K562 (cell line): ENCODE results near the gene EGFL7. TPM values are rescaled to one million over a fixed set of nuclear protein-coding genes. Genes with fewer than 3 reads are reported as not detected.

ENCODE experiments used
- ATAC-seq: fragments of 200-7000 bp; cut with Tn5 transposase; 3 replicates; pipeline ENCODE4 v1.9.1; 2020; ENCODE audit warnings: moderate library complexity
- BruUV-seq: library from RNA; stranded (reverse); fragments of 400-500 nt; replicated peaks from 2 replicates; lab custom pipeline; 2021; lab: Mats Ljungman, UMichigan
- CTCF ChIA-PET: fragments of 300-600 bp; formaldehyde crosslinking; extraction: SDS; loops from one replicate; lab custom pipeline; 2021; ENCODE audit warnings: low intra/inter-chr PET ratio; lab: Yijun Ruan, JAX
- POLR2A ChIA-PET: fragments of 300-600, 350-650 bp; sonication (Branson Sonifier 250); formaldehyde crosslinking; extraction: SDS; loops from one replicate; lab custom pipeline; 2021; ENCODE audit warnings: antibody characterized with exemption, inconsistent platforms; lab: Yijun Ruan, JAX
- DNase-seq, 4 experiments: peaks; one replicate each; pipeline versions ENCODE4 v3.0.0 to v3.0.0-alpha.2; 2011 to 2018; ENCODE audit warnings: low spot score in 3 of 4, mixed read lengths in 3 of 4; ENCODE audit errors: extremely low read depth in 1 of 4
- FAIRE-seq: peaks from 2 replicates; lab custom pipeline; 2011; peaks lifted over from hg19 to GRCh38; lab: Jason Lieb, UNC
- H2AFZ ChIP-seq: 2 replicates; pipeline ENCODE4 v1.6.0; 2011; ENCODE audit warnings: low read depth, low read length, control low read depth, inconsistent platforms
- H3K27ac ChIP-seq: fragments of 200-600 bp; 3 replicates; pipeline ENCODE4 v1.8.0; 2011; ENCODE audit warnings: low read depth, mild to moderate bottlenecking, control low read depth, inconsistent platforms, low read length, moderate library complexity, mixed read lengths; ENCODE audit errors: extremely low read depth
- H3K27me3 ChIP-seq, 2 experiments: fragments of 300-600 bp in 1 of 2; 2 replicates in 1 of 2; 3 replicates in 1 of 2; pipeline versions ENCODE4 v1.6.0 to v1.8.0; 2011; ENCODE audit warnings: inconsistent platforms in 2 of 2, low read length in 2 of 2, mild to moderate bottlenecking in 1 of 2, mixed read lengths in 1 of 2, moderate library complexity in 1 of 2; ENCODE audit not compliant: control insufficient read depth in 2 of 2, insufficient read depth in 2 of 2
- H3K36me3 ChIP-seq: fragments of 300-600 bp; 3 replicates; pipeline ENCODE4 v1.8.0; 2011; ENCODE audit warnings: mild to moderate bottlenecking, low read length, inconsistent platforms; ENCODE audit not compliant: control insufficient read depth, insufficient read depth
- H3K4me1 ChIP-seq, 2 experiments: fragments of 200-600 bp in 1 of 2; replicated peaks in 1 of 2; 2 replicates in 1 of 2; 3 replicates in 1 of 2; pipeline versions ENCODE4 v1.5.1 to v1.8.0; 2011; ENCODE audit warnings: inconsistent platforms in 2 of 2, low read length in 2 of 2, mild to moderate bottlenecking in 1 of 2, mixed read lengths in 1 of 2, moderate library complexity in 1 of 2; ENCODE audit not compliant: control insufficient read depth in 2 of 2, insufficient read depth in 2 of 2
- H3K4me2 ChIP-seq: 2 replicates; pipeline ENCODE4 v1.6.1; 2011; ENCODE audit warnings: low read length, control low read depth, inconsistent platforms, mixed read lengths; ENCODE audit not compliant: insufficient read depth
- H3K4me3 ChIP-seq: fragments of 200-600 bp; sonication (generic), shearing (Covaris generic); 2 replicates; pipeline ENCODE4 v1.5.1; 2016; ENCODE audit warnings: control low read depth, inconsistent platforms
- H3K79me2 ChIP-seq: fragments of 200-600 bp; 3 replicates; pipeline ENCODE4 v1.8.0; 2011; ENCODE audit warnings: low read length, inconsistent platforms; ENCODE audit not compliant: control insufficient read depth, insufficient read depth
- H3K9ac ChIP-seq, 2 experiments: 2 replicates each; pipeline versions ENCODE4 v1.6.0 to v1.6.1; 2011; ENCODE audit warnings: low read depth in 2 of 2, low read length in 2 of 2, control low read depth in 1 of 2, inconsistent platforms in 1 of 2, mild to moderate bottlenecking in 1 of 2, mixed read lengths in 1 of 2; ENCODE audit not compliant: insufficient read depth in 1 of 2
- H3K9me1 ChIP-seq: one replicate; pipeline ENCODE4 v1.6.0; 2011; ENCODE audit warnings: inconsistent platforms, mild to moderate bottlenecking, low read length, moderate library complexity; ENCODE audit not compliant: control insufficient read depth, insufficient read depth
- H3K9me3 ChIP-seq: replicated peaks from 2 replicates; pipeline ENCODE4 v1.5.1; 2011; ENCODE audit warnings: low read depth, low read length, inconsistent platforms; ENCODE audit not compliant: control insufficient read depth, insufficient read depth
- H4K20me1 ChIP-seq: replicated peaks from 2 replicates; pipeline ENCODE4 v1.6.1; 2011; ENCODE audit warnings: low read length, inconsistent platforms, mixed read lengths; ENCODE audit not compliant: control insufficient read depth, insufficient read depth
- GMEB1 ChIP-seq: fragments of 250-450 bp; sonication (Bioruptor Pico); IDR thresholded peaks from 2 replicates; pipeline ENCODE4 v1.4.0; 2020; ENCODE audit warnings: mild to moderate bottlenecking
- IRF9 ChIP-seq: fragments of 450-650 bp; IDR thresholded peaks from 2 replicates; pipeline ENCODE4 v1.6.1; 2016; ENCODE audit warnings: missing biosample characterization, missing genetic modification characterization
- NKRF ChIP-seq: fragments of 450-650 bp; IDR thresholded peaks from 2 replicates; pipeline ENCODE4 v1.6.1; 2016; ENCODE audit warnings: borderline replicate concordance
- PCBP1 ChIP-seq: fragments of 200-400 bp; formaldehyde crosslinking; IDR thresholded peaks from 2 replicates; pipeline ENCODE4 v1.6.1; 2018; ENCODE audit warnings: mild to moderate bottlenecking, low read depth, low read length; ENCODE audit not compliant: poor library complexity, severe bottlenecking
- ZNF3 ChIP-seq: fragments of 250-450 bp; sonication (Bioruptor Pico); IDR thresholded peaks from 2 replicates; pipeline ENCODE4 v1.5.0; 2021; ENCODE audit warnings: mild to moderate bottlenecking, moderate library complexity
- WGBS: fragments of 100-300 bp; shearing (Covaris generic); methylation state at CpG from one replicate; pipeline ENCODE4 v1.1.6; 2016; ENCODE audit warnings: low coverage, mixed read lengths; ENCODE audit not compliant: insufficient coverage; ENCODE audit errors: missing lambda C conversion rate; 5-methylcytosine and 5-hydroxymethylcytosine counted together
- in situ Hi-C: fragments of 300-500 bp; cut with MboI; formaldehyde crosslinking; loops from 4 replicates; pipeline ENCODE4 v1.15.0; 2018; ENCODE audit warnings: inconsistent platforms, mixed read lengths
- intact Hi-C: fragments of 100-400 bp; cut with micrococcal nuclease; formaldehyde crosslinking; loops from 2 replicates; pipeline ENCODE4 v1.14.2; 2022
- polyA plus RNA-seq, 8 experiments: library from polyadenylated mRNA; depleted of rRNA in 4 of 8; stranded (reverse) in 5 of 8; unstranded in 3 of 8; fragments of >200 nt; fragmentation: Nextera tagmentation in 2 of 8; fragmentation: Illumina TruSeq in 1 of 8; extraction: Ambion mirVana in 2 of 8; extraction: Trizol in 1 of 8; gene quantifications; 2 replicates each; pipeline versions ENCODE4 v1.2.1 to v1.2.3, GENCODE V29; 2011 to 2014; ENCODE audit warnings: inconsistent platforms in 1 of 8, missing spikeins in 1 of 8
- total RNA-seq, 7 experiments: library from RNA; depleted of rRNA in 6 of 7; stranded (reverse); fragments of >200 nt in 6 of 7; fragmentation: Illumina TruSeq in 2 of 7; extraction: Trizol in 2 of 7; gene quantifications; 2 replicates each; pipeline versions ENCODE4 v1.2.1 to v1.2.3, GENCODE V29; 2011 to 2021; ENCODE audit warnings: low replicate concordance in 1 of 7

Gene EGFL7
- total and polyA plus RNA-seq, 9 of the 15 experiments (the other 6 are each of a cell fraction or from before 2014, with no cell fraction given) = 1.5 to 286 (median 55.5) TPM

GRCh38 chr9:136628268-136628667, 34.4 kb upstream of the EGFL7 start (continued):
- no peak for TF ChIP-seq NKRF
- TF ChIP-seq ZNF3 = no peak
- TF ChIP-seq GMEB1 (CRISPR knock-in tag) = no peak

- no peak for TF ChIP-seq IRF9 (tag)
- TF ChIP-seq PCBP1 = peak; percentile 17
- TF ChIP-seq, all 486 proteins: peak for 1
- no peak overlapping the region for H3K4me2 ChIP-seq
- DNase-seq = no peak
- peaks cover 12% of the 10 kb centered on the region; the same call in 1 of the 2 replicates for H4K20me1 ChIP-seq
- peaks cover 4% of the 10 kb centered on the region for H3K9me3 ChIP-seq
- FAIRE-seq = no peak
- intact Hi-C loops (loop anchor here (10.0 kb wide), 1 partner anchor 84 kb away; the partner anchor contains the start of gene NOTCH1), in situ Hi-C loops (loop anchor here (5.0 to 25.0 kb wide), 2 partner anchors 137 to 292 kb away; partner anchors contain the start of gene GPSM1)
- no peak overlapping the region for H3K9ac ChIP-seq
- ChIA-PET POLR2A (interaction anchor here (0.8 to 1.6 kb wide), 4 partner anchors 10 to 157 kb away, joined by 4 to 6 read pairs (median 4); no protein-coding TSS in a partner anchor), CTCF (interaction anchor here (0.5 to 3.8 kb wide), 4 partner anchors 137 to 229 kb away, joined by 3 to 154 read pairs (median 8); partner anchors contain the start of gene SNAPC4)
- no peak overlapping the region for H3K4me3 ChIP-seq
- H3K27me3 ChIP-seq = peaks cover 0 to 12% of the 10 kb centered on the region in 2 experiments; a peak in 2 of 5 replicates
- no TSS peak for BruUV-seq
- peaks cover 0 to 64% of the 10 kb centered on the region in 2 experiments; a peak in 4 of 5 replicates for H3K4me1 ChIP-seq
- no peak overlapping the region for H2AFZ ChIP-seq
- H3K79me2 ChIP-seq = no peaks in the 10 kb centered on the region
- no peak for ATAC-seq
- no peaks in the 10 kb centered on the region for H3K36me3 ChIP-seq
- no peak overlapping the region for H3K27ac ChIP-seq
- 16% methylated on average over 17 of the region's 22 CpGs for WGBS
- no peaks in the 10 kb centered on the region for H3K9me1 ChIP-seq
These were observed 33.5 kb upstream of the EGFL7 start for GRCh38 chr9:136629001-136629878.
